Psoas muscle (tissue), 8 donors: ENCODE measurements around the gene MMEL1. TPM values are rescaled to one million over a fixed set of nuclear protein-coding genes. Genes with fewer than 3 reads are reported as not detected.

Source experiments
- ATAC-seq, 4 donors: fragments of 200-7000 bp; cut with Tn5 transposase; one replicate each; pipeline ENCODE4 v1.9.1; 2020; ENCODE audit warnings: moderate library complexity in 3 of 4, mild to moderate bottlenecking in 2 of 4
- DNase-seq, 2 donors: peaks; one replicate each; pipeline ENCODE4 v3.0.0-alpha.2; 2020
- H3K27ac ChIP-seq: fragments of 200-600 bp; one replicate; pipeline ENCODE4 v1.8.0; 2022
- H3K27me3 ChIP-seq, 3 donors: fragments of 200-600 bp in 1 of 3; one replicate each; pipeline versions ENCODE4 v1.6.1 to v1.8.0; 2013 to 2022; ENCODE audit warnings: low read length in 2 of 3, mild to moderate bottlenecking in 2 of 3, moderate library complexity in 1 of 3; ENCODE audit not compliant: insufficient read depth in 3 of 3
- H3K36me3 ChIP-seq, 2 donors: fragments of 200-600 bp in 1 of 2; one replicate each; pipeline versions ENCODE4 v1.6.1 to v1.8.0; 2013 to 2022; ENCODE audit warnings: low read depth in 1 of 2, mild to moderate bottlenecking in 1 of 2, moderate library complexity in 1 of 2; ENCODE audit not compliant: insufficient read depth in 1 of 2
- H3K4me1 ChIP-seq: fragments of 200-600 bp; one replicate; pipeline ENCODE4 v1.8.0; 2022
- H3K4me3 ChIP-seq: fragments of 200-600 bp; one replicate; pipeline ENCODE4 v1.8.0; 2022; ENCODE audit warnings: mild to moderate bottlenecking
- H3K9me3 ChIP-seq: fragments of 200-600 bp; one replicate; pipeline ENCODE4 v1.8.0; 2022
- CTCF ChIP-seq: fragments of 200-600 bp; IDR thresholded peaks from one replicate; pipeline ENCODE4 v1.8.0; 2022; ENCODE audit warnings: antibody characterized with exemption
- WGBS, 3 donors: extraction: QIAGEN DNeasy Blood & Tissue Kit; methylation state at CpG; one replicate each; pipeline versions ENCODE4 v1.1.6 to v1.1.7; 2013; 5-methylcytosine and 5-hydroxymethylcytosine counted together
- intact Hi-C, 2 donors: fragments of 100-400 bp; cut with DNase I; formaldehyde crosslinking; loops; one replicate each; pipeline versions ENCODE4 v1.11.0 to v1.14.2; 2022
- polyA plus RNA-seq, 3 donors: library from polyadenylated mRNA; stranded (reverse); fragments of 200-250 nt; gene quantifications; one replicate each; pipeline ENCODE4 v1.2.3, GENCODE V29; 2013
- total RNA-seq, 4 donors: library from RNA; stranded (reverse); fragmentation: NEBNext Ultra II Directional in 2 of 4; extraction: Animal tissue kit (Norgen Biotek cat#: 25700) in 2 of 4; gene quantifications; one replicate each; pipeline versions ENCODE4 v1.2.1 to v1.2.4, GENCODE V29; 2021 to 2023
- donor health status: healthy with polysubstance abuse.
- donor health status: DM: no; HTN: no; CAD: no; lungs with moderate emphysema.
- donor health status: Bipolar disorder and iron deficiency.
- donor health status: healthy.
- donor health status: DM: yes; HTN: yes; CAD: no.
- donor health status: DM: no; HTN: no; CAD: no.
- donor health status: DM: no; HTN: no; CAD: no.
- donor health status: DM: yes; HTN: yes; CAD: no.

Gene MMEL1
- total and polyA plus RNA-seq, 7 donors = 0.08 to 0.89 (median 0.21) TPM; not detected in 2

DNA sequence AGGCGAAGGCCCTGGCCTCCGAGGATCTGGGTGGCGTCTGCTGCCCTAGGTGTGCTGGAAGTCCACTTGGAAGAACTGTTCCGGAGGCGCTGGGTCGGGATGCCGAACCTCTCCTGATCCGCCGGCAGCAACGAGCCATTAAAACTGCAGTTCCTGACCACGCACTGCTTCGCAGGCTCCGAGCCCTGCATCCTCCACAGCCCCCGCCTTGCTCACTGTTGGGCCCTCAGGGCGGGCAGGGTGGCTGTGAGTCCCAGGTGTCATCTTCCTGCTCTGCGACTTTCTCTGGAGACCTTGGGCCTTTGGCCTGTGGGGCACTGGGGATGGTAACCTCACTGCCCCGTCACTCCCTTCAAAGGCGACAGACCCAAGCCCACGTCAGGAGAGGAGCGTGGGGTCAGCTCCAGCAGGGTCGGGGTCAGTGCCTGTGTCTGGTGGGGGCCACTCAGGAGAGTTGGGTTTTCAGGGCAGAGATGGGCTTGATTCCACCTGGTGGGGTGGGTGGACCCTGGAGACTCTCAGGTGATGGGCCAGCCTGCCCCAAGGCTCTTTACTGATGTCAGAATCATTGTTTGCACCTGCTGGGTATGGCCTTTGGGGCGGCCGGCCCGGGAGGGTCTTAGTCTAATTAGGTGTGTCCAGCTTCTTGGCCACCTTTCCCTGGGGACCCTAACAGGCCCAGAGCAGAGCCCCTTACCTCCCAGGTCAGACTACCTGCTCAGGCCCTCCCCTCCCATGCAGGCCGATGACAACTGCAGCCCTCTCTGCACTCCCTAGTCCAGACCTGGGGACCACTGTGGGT lies 43.2 kb downstream of the MMEL1 start:
- Histone ChIP-seq H3K36me3 (no peaks in the 10 kb centered on the region), H3K4me3 (no peak overlapping the region), H3K4me1 (peaks cover 3% of the 10 kb centered on the region), H3K27me3 (peaks cover 0 to 20% (median 3%) of the 10 kb centered on the region in 3 donors), H3K9me3 (no peaks in the 10 kb centered on the region), H3K27ac (no peak overlapping the region)
- DNase-seq = peak in 1 of 2 donors; percentile 46
- no peak for TF ChIP-seq CTCF
- ATAC-seq = no peak
- intact Hi-C loops = loop anchor here in 1 of 2 donors (5.0 kb wide), 1 partner anchor 1313 kb away; the partner anchor contains the start of gene C1orf174
- 89 to 93% (median 91%) methylated on average over 23 to 25 of the region's 25 CpGs for WGBS, 3 donors

DNA sequence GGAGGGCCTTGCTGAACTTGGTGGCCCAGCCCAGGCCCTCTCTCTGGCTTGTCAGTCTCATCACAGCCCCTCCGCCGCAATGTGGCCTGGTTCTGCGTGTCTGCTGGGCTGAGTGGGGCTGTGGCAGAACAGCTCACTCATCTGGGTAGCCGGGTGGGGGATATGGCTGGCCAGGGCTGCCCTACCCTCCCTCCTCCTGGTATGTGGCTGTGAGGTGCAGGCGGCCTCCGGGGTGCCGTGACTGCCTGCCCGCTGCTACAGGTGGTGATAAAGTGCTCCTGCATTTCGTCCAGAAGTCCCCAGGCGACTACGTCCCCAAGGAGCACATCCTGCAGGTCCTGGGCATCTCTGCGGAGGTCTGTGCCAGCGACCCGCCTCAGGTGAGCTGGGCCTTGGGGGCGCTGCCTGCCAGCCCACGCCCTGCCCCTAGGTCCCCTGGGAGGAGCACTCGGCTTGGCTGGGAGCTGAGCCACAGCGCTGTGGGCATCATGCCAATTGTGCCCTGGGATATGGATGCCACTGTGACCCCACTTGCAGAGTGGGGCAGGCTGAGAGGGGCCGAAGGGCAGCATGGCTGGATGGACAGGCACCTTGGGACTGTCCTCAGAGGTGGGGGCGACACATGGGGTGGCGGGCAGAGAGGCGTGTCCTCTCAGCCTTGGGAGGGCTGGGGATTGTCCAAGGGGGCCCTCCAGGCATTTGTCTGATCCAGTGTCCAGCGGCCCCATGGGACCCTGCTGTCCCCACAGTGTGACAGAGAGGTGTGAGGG lies 44.0 kb downstream of the MMEL1 start:
- intact Hi-C loops = loop anchor here in 1 of 2 donors (5.0 kb wide), 1 partner anchor 1313 kb away; the partner anchor contains the start of gene C1orf174
- DNase-seq (peak in 1 of 2 donors; percentile 48), ATAC-seq (no peak)
- H3K27me3 ChIP-seq = peaks cover 0 to 12% (median 3%) of the 10 kb centered on the region in 3 donors
- 89 to 90% (median 90%) methylated on average over 22 to 23 of the region's 23 CpGs for WGBS, 3 donors
- no peak for TF ChIP-seq CTCF
- peaks cover 3% of the 10 kb centered on the region for H3K4me1 ChIP-seq
- H3K4me3 ChIP-seq = no peak overlapping the region
- no peak overlapping the region for H3K27ac ChIP-seq
- no peaks in the 10 kb centered on the region for H3K36me3 ChIP-seq
- no peaks in the 10 kb centered on the region for H3K9me3 ChIP-seq

- no peak for TF ChIP-seq CTCF
- intact Hi-C loops = loop anchor here in 1 of 2 donors (5.0 kb wide), 1 partner anchor 1314 kb away; the partner anchor contains the start of gene C1orf174
- no peak overlapping the region for H3K27ac ChIP-seq
- no peaks in the 10 kb centered on the region for H3K9me3 ChIP-seq
- peak in 1 of 2 donors; percentile 51 for DNase-seq
- 87 to 91% (median 90%) methylated on average over 19 of the region's 19 CpGs for WGBS, 3 donors
- H3K27me3 ChIP-seq = peaks cover 0 to 5% (median 3%) of the 10 kb centered on the region in 3 donors
- H3K36me3 ChIP-seq = no peaks in the 10 kb centered on the region
- peaks cover 3% of the 10 kb centered on the region for H3K4me1 ChIP-seq
- H3K4me3 ChIP-seq = peak overlapping the region; percentile 87
- no peak for ATAC-seq
These were observed 44.8 kb downstream of the MMEL1 start for GRCh38 chr1:2587860-2588571.

DNA sequence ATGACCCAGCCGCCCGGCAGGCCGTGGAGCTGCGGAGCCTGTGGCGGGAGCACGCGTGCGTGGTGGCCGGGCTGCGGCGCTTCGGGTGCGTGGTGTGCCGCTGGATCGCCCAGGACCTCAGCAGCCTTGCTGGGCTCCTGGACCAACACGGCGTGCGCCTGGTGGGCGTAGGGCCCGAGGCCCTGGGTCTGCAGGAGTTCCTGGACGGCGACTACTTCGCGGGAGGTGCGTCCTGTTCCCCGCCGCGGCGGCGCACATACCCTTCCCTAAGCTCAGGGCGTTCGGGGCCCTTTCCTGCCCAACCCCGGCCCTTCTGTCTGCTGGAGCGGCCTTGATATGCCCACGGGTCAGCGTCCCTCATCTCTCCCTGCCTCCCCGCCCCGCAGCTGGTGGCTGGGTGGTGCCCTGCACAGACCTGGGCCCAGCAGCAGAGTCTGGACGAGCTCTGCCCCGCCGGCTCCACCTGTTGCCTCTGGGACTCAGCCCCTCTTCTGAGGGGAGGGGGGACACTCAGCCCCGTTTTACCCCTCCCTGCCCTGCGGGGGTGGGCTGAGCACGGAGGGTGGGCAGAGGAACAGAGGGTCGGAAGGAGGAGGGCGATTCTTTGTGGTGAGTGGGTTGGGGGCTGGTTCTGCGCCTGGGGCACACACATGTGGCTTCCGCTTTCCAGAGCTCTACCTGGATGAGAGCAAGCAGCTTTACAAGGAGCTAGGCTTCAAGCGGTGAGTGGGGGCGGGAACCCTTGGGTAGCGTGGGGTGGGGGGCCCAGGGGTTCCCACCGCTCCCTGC lies 45.6 kb downstream of the MMEL1 start:
- DNase-seq (peak in 1 of 2 donors; percentile 47), ATAC-seq (no peak)
- peaks cover 0 to under 1% (median 0%) of the 10 kb centered on the region in 3 donors for H3K27me3 ChIP-seq
- no peak overlapping the region for H3K27ac ChIP-seq
- intact Hi-C loops = loop anchor here in 1 of 2 donors (5.0 kb wide), 1 partner anchor 1315 kb away; the partner anchor contains the start of gene C1orf174
- H3K4me1 ChIP-seq = peaks cover 3% of the 10 kb centered on the region
- H3K9me3 ChIP-seq = no peaks in the 10 kb centered on the region
- peak overlapping the region; percentile 87 for H3K4me3 ChIP-seq
- WGBS, 3 donors = 12 to 17% (median 16%) methylated on average over 31 to 52 of the region's 52 CpGs
- no peaks in the 10 kb centered on the region for H3K36me3 ChIP-seq
- no peak for TF ChIP-seq CTCF
